Testis (tissue), 3 donors: ENCODE results near the gene SNX8. TPM values are rescaled to one million over a fixed set of nuclear protein-coding genes. Genes with fewer than 3 reads are reported as not detected.

ENCODE experiments used
- DNase-seq: peaks from one replicate; pipeline ENCODE4 v3.0.0-alpha.2; 2019
- H3K27ac ChIP-seq, 2 donors: fragments of 200-600 bp; sonication (generic); one replicate each; pipeline ENCODE4 v1.5.1; 2019
- H3K27me3 ChIP-seq: fragments of 200-600 bp; sonication (generic); one replicate; pipeline ENCODE4 v1.5.1; 2019
- H3K36me3 ChIP-seq: fragments of 200-600 bp; sonication (generic); one replicate; pipeline ENCODE4 v1.5.1; 2017; ENCODE audit warnings: low read depth; ENCODE audit errors: missing control alignments
- H3K4me1 ChIP-seq: fragments of 200-600 bp; sonication (generic); one replicate; pipeline ENCODE4 v1.5.1; 2019
- H3K4me3 ChIP-seq, 2 donors: fragments of 200-600 bp; sonication (generic); one replicate each; pipeline ENCODE4 v1.5.1; 2017 to 2019
- H3K9me3 ChIP-seq: fragments of 200-600 bp; sonication (generic); one replicate; pipeline ENCODE4 v1.5.1; 2017
- POLR2A ChIP-seq: fragments of 450-650 bp; IDR thresholded peaks from one replicate; pipeline ENCODE4 v1.6.1; 2017; ENCODE audit warnings: antibody characterized with exemption, mild to moderate bottlenecking, moderate library complexity
- WGBS, 2 donors: methylation state at CpG; one replicate each; pipeline ENCODE4 v1.1.5; 2018; 5-methylcytosine and 5-hydroxymethylcytosine counted together
- intact Hi-C: fragments of 100-400 bp; cut with DNase I; formaldehyde crosslinking; loops from one replicate; pipeline ENCODE4 v1.15.1; 2023; ENCODE audit warnings: low total_unique reads
- polyA plus RNA-seq: library from polyadenylated mRNA; stranded (reverse); fragments of 350-450 nt; fragmentation: Illumina TruSeq; extraction: RNeasy Lipid Tissue Mini Kit (QIAGEN cat#74804); gene quantifications from one replicate; pipeline ENCODE4 v1.2.3, GENCODE V29; 2014; ENCODE audit warnings: low read depth, low replicate concordance; ENCODE audit not compliant: insufficient read depth
- total RNA-seq, 2 donors: library from RNA; depleted of rRNA; stranded (reverse); fragments of >200 nt; gene quantifications; one replicate each; pipeline ENCODE4 v1.2.3, GENCODE V29; 2016
- TF ChIP-seq, protein P1 (sequence below), 3 experiments: fragments of 450-650 bp in 2 of 3; fragments of 200-600 bp in 1 of 3; sonication (generic) in 1 of 3; IDR thresholded peaks; one replicate each; pipeline ENCODE4 v1.5.1; 2016 to 2019; ENCODE audit warnings: antibody characterized with exemption in 3 of 3, mild to moderate bottlenecking in 2 of 3, moderate library complexity in 1 of 3

The SNX8 gene
- total and polyA plus RNA-seq, 3 donors from 2014 or later, result 50.9 to 90.8 (median 66.8) TPM

DNA sequence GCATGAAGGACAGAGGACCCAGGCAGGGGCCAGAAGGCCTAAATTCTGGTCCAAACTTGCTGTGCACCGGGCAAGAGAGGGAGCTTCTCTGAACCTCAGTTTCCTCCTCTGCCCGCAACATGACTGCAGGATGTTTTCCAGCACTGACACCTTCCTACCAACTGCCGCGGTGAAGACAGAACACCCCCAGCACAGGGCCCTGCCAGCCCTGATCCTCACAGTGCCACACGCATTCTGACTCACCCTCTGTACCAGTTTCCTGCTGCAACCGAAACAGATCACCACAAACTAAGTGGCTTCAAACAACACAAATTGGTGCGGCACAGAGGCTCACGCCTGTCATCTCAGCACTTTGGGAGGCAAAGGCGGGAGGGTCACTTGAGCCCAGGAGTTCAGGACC is 99.6 kb downstream of the SNX8 start:
- TF ChIP-seq, protein P1, sequence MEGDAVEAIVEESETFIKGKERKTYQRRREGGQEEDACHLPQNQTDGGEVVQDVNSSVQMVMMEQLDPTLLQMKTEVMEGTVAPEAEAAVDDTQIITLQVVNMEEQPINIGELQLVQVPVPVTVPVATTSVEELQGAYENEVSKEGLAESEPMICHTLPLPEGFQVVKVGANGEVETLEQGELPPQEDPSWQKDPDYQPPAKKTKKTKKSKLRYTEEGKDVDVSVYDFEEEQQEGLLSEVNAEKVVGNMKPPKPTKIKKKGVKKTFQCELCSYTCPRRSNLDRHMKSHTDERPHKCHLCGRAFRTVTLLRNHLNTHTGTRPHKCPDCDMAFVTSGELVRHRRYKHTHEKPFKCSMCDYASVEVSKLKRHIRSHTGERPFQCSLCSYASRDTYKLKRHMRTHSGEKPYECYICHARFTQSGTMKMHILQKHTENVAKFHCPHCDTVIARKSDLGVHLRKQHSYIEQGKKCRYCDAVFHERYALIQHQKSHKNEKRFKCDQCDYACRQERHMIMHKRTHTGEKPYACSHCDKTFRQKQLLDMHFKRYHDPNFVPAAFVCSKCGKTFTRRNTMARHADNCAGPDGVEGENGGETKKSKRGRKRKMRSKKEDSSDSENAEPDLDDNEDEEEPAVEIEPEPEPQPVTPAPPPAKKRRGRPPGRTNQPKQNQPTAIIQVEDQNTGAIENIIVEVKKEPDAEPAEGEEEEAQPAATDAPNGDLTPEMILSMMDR (IDR thresholded peaks at IDR 0.05), result no peak
- TF ChIP-seq POLR2A, result no peak
- Histone ChIP-seq H3K27ac (no peak overlapping the region), H3K9me3 (no peaks in the 10 kb centered on the region), H3K4me3 (no peak overlapping the region), H3K27me3 (no peaks in the 10 kb centered on the region), H3K4me1 (no peaks in the 10 kb centered on the region), H3K36me3 (no peaks in the 10 kb centered on the region)
- intact Hi-C loops, result loop anchor here (10.0 kb wide), 1 partner anchor 640 kb away; the partner anchor contains the start of gene PSMG3
- 90 to 91% methylated on average over 9 of the region's 9 CpGs for WGBS, 2 donors
- no peak for DNase-seq

DNA sequence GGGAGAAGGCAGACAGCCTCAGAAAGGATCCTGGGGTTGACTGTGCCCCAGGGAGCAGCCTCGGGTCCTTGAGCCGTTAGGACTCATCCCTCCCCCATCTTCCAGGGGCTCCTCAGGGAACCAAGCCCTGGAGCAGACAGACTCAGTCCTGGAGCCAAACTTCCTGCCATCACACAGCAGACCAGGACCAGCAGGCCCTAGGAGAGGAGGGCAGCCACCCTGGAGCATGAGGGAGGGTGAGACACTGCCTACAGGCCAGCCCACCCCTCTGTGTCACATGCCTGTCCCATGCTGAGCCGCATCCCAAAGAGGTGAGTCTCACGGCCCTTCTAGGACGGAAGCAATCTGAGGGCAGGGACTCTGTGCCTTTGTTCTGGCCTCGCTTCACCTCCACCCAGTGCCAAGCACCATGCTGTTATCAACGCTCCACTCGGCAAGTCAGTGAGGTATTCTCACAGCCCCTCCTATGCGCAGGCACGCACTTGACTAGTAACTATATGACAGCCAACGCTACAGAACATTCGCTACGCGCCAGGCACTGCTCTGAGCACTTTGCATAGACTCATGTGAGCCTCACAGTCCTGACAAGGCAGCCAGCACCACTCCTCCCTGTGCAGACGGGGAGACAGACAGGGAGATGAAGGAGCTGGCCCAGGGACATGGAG is 100.6 kb downstream of the SNX8 start:
- no peak for DNase-seq
- no peaks in the 10 kb centered on the region for H3K9me3 ChIP-seq
- TF ChIP-seq, protein P1 (IDR thresholded peaks at IDR 0.05), result no peak
- no peak for TF ChIP-seq POLR2A
- 94 to 97% methylated on average over 10 to 15 of the region's 15 CpGs for WGBS, 2 donors
- no peaks in the 10 kb centered on the region for H3K4me1 ChIP-seq
- H3K4me3 ChIP-seq, result no peak overlapping the region
- intact Hi-C loops, result loop anchor here (10.0 kb wide), 1 partner anchor 639 kb away; the partner anchor contains the start of gene PSMG3
- no peaks in the 10 kb centered on the region for H3K27me3 ChIP-seq
- no peak overlapping the region for H3K27ac ChIP-seq
- no peaks in the 10 kb centered on the region for H3K36me3 ChIP-seq

DNA sequence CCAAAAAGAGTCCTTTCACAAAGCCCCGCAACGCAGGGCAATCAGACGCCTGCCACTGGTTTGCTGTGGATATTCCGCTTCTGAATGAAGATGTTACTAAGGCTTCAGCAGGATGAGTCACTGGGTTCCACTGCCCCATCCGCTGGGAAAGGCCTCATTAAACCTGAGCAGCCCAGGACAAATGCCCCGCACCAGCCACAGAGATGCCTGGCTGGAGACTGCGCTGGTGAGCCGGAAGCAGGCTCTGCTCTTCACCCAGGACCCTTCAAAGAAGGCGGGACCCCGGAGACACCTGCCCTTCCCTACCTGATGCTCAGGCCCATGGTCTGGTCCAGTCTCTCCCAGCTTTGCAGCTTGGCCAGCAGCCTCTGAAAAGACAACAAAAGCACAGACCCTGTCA is 101.3 kb downstream of the SNX8 start:
- intact Hi-C loops, result loop anchor here (10.0 kb wide), 1 partner anchor 638 kb away; the partner anchor contains the start of gene PSMG3
- DNase-seq, result no peak
- H3K4me1 ChIP-seq, result no peaks in the 10 kb centered on the region
- WGBS, 2 donors, result 96 to 97% methylated on average over 7 to 10 of the region's 10 CpGs
- no peak overlapping the region for H3K4me3 ChIP-seq
- H3K36me3 ChIP-seq, result no peaks in the 10 kb centered on the region
- H3K27me3 ChIP-seq, result no peaks in the 10 kb centered on the region
- H3K27ac ChIP-seq, result no peak overlapping the region
- TF ChIP-seq, protein P1 (IDR thresholded peaks at IDR 0.05), result no peak
- no peak for TF ChIP-seq POLR2A
- H3K9me3 ChIP-seq, result no peaks in the 10 kb centered on the region

DNA sequence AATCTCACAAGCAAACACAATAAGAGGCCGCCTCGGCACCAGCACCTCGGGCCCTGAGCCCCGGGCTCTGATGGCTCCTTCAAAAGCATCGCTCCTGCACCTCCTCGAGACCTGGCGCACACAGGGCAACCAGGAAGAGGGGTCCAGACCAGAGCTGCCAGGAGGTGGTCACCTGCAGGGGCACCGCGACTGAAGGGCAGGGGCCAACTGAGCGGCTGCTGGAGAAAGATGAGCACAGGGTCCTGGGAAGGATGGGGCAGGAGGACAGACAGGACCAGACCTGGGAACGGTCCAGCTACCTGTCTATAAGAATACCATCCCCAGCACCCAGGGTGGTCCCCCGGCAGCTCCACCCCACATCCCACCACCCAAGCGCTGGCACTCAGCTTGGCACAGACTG is 102.3 kb downstream of the SNX8 start:
- no peak for DNase-seq
- H3K36me3 ChIP-seq, result no peaks in the 10 kb centered on the region
- 94 to 97% methylated on average over 10 to 11 of the region's 13 CpGs for WGBS, 2 donors
- H3K4me1 ChIP-seq, result no peaks in the 10 kb centered on the region
- no peak overlapping the region for H3K4me3 ChIP-seq
- no peaks in the 10 kb centered on the region for H3K27me3 ChIP-seq
- intact Hi-C loops, result loop anchor here (10.0 kb wide), 1 partner anchor 637 kb away; the partner anchor contains the start of gene PSMG3
- H3K9me3 ChIP-seq, result no peaks in the 10 kb centered on the region
- no peak overlapping the region for H3K27ac ChIP-seq
- TF ChIP-seq, protein P1 (IDR thresholded peaks at IDR 0.05), result no peak
- TF ChIP-seq POLR2A, result no peak
